ENCODE data around the gene ODAD3.

- TF ChIP-seq CTCF (IDR thresholded peaks at IDR 0.05 in 2 of 3, conservative IDR thresholded peaks at IDR 0.05 in 1 of 3; ENCODE audit: borderline replicate concordance in 1 of 3, insufficient read depth in 1 of 3, low read depth in 2 of 3, low read length in 2 of 3): no peak
- no peak for TF ChIP-seq EZH2 (IDR thresholded peaks at IDR 0.05)
- no peak for TF ChIP-seq REST (IDR thresholded peaks at IDR 0.05; ENCODE audit: low read depth)
- no peak for TF ChIP-seq SIN3A (IDR thresholded peaks at IDR 0.05; ENCODE audit: low read depth)
- TF ChIP-seq POLR2A (IDR thresholded peaks at IDR 0.05; ENCODE audit: borderline replicate concordance, extremely low read depth, insufficient read depth, insufficient read length): no peak
- no peak for TF ChIP-seq ATF3 (IDR thresholded peaks at IDR 0.05)
- no peak for TF ChIP-seq EGR1 (IDR thresholded peaks at IDR 0.05; ENCODE audit: low read depth)
- TF ChIP-seq YY1 (IDR thresholded peaks at IDR 0.05; ENCODE audit: extremely low read depth, insufficient replicate concordance, low read depth, low read length): no peak
Observed at GRCh38 chr19:11475861-11476260, 40.9 kb upstream of the ODAD3 start.
